Endothelial cell of umbilical vein (primary cell): ENCODE results near the gene ADAMTS14. TPM values are rescaled to one million over a fixed set of nuclear protein-coding genes. Genes with fewer than 3 reads are reported as not detected.

Experiments used
- BruUV-seq: library from RNA; stranded (reverse); fragments of 400-500 nt; replicated peaks from 2 replicates; lab custom pipeline; 2021; lab: Mats Ljungman, UMichigan
- CTCF ChIA-PET: fragments of 300-600, 350-600 bp; sonication (Branson Sonifier 250); formaldehyde crosslinking; loops from one replicate; lab custom pipeline; 2021; ENCODE audit warnings: antibody characterized with exemption, inconsistent platforms; lab: Charles Lee
- POLR2A ChIA-PET: fragments of 300-600, 350-600 bp; sonication (Branson Sonifier 250); formaldehyde crosslinking; loops from one replicate; lab custom pipeline; 2021; ENCODE audit warnings: antibody characterized with exemption, inconsistent platforms; lab: Charles Lee
- DNase-seq: peaks from one replicate; pipeline ENCODE4 v3.0.0-alpha.2; 2011; ENCODE audit warnings: low read depth, low spot score
- FAIRE-seq: peaks from 2 replicates; lab custom pipeline; 2011; peaks lifted over from hg19 to GRCh38; lab: Jason Lieb, UNC
- H2AFZ ChIP-seq: 2 replicates; pipeline ENCODE4 v1.6.0; 2012; ENCODE audit warnings: low read depth, low read length, control low read depth, inconsistent platforms
- H3K27ac ChIP-seq: 2 replicates; pipeline ENCODE4 v1.5.1; 2011; ENCODE audit warnings: low read depth, mild to moderate bottlenecking, control low read depth, low read length, moderate library complexity; ENCODE audit not compliant: insufficient read depth
- H3K27me3 ChIP-seq, 2 experiments: 2 replicates each; pipeline versions ENCODE4 v1.6.0 to v1.6.1; 2011; ENCODE audit warnings: low read length in 2 of 2, mixed read lengths in 1 of 2; ENCODE audit not compliant: control insufficient read depth in 2 of 2, insufficient read depth in 2 of 2
- H3K36me3 ChIP-seq, 2 experiments: 2 replicates in 1 of 2; 3 replicates in 1 of 2; pipeline ENCODE4 v1.5.1; 2011; ENCODE audit warnings: low read length in 2 of 2, mild to moderate bottlenecking in 1 of 2, moderate library complexity in 1 of 2; ENCODE audit not compliant: control insufficient read depth in 2 of 2, insufficient read depth in 2 of 2; ENCODE audit errors: extremely low read depth in 1 of 2
- H3K4me1 ChIP-seq: 3 replicates; pipeline ENCODE4 v1.5.1; 2011; ENCODE audit warnings: mild to moderate bottlenecking, low read length; ENCODE audit not compliant: control insufficient read depth, insufficient read depth; ENCODE audit errors: extremely low read depth
- H3K4me2 ChIP-seq: 2 replicates; pipeline ENCODE4 v1.6.1; 2011; ENCODE audit warnings: low read length, control low read depth, mixed read lengths; ENCODE audit not compliant: insufficient read depth
- H3K4me3 ChIP-seq, 3 experiments: fragments of 200-600 bp in 1 of 3; sonication (generic), shearing (Covaris generic) in 1 of 3; replicated peaks in 1 of 3; 2 replicates each; pipeline ENCODE4 v1.5.1; 2011 to 2016; ENCODE audit warnings: control low read depth in 3 of 3, low read length in 3 of 3, mild to moderate bottlenecking in 2 of 3, inconsistent platforms in 1 of 3, low read depth in 1 of 3, moderate library complexity in 1 of 3; ENCODE audit not compliant: insufficient read depth in 1 of 3
- H3K79me2 ChIP-seq: 2 replicates; pipeline ENCODE4 v1.6.0; 2012; ENCODE audit warnings: low read length, inconsistent platforms; ENCODE audit not compliant: control insufficient read depth, insufficient read depth
- H3K9ac ChIP-seq: replicated peaks from 2 replicates; pipeline ENCODE3; 2011; ENCODE audit warnings: low read length, control low read depth; ENCODE audit not compliant: insufficient read depth; ENCODE audit errors: extremely low read depth
- H3K9me1 ChIP-seq: replicated peaks from 3 replicates; pipeline ENCODE4 v1.6.0; 2011; ENCODE audit warnings: mild to moderate bottlenecking, low read length; ENCODE audit not compliant: control insufficient read depth, insufficient read depth; ENCODE audit errors: extremely low read depth
- H3K9me3 ChIP-seq: replicated peaks from 2 replicates; pipeline ENCODE4 v1.5.1; 2012; ENCODE audit warnings: low read length, inconsistent platforms; ENCODE audit not compliant: control insufficient read depth, insufficient read depth
- H4K20me1 ChIP-seq: replicated peaks from 2 replicates; pipeline ENCODE3; 2011; ENCODE audit warnings: mild to moderate bottlenecking, low read length; ENCODE audit not compliant: control insufficient read depth, insufficient read depth; ENCODE audit errors: extremely low read depth
- CTCF ChIP-seq, 2 donors: IDR thresholded peaks; 1 replicate in 1 of 2; 2 replicates in 1 of 2; pipeline ENCODE4 v1.5.1; 2011; ENCODE audit warnings: low read length in 2 of 2, mild to moderate bottlenecking in 2 of 2, moderate library complexity in 2 of 2, control low read depth in 1 of 2, inconsistent platforms in 1 of 2, low read depth in 1 of 2; ENCODE audit not compliant: insufficient read depth in 1 of 2; ENCODE audit errors: extremely low read depth in 1 of 2
- EZH2 ChIP-seq: IDR thresholded peaks from 2 replicates; pipeline ENCODE4 v1.6.1; 2012; ENCODE audit warnings: borderline replicate concordance, low read depth, mild to moderate bottlenecking, moderate library complexity, low read length, inconsistent platforms; ENCODE audit not compliant: severe bottlenecking
- JUN ChIP-seq: IDR thresholded peaks from 2 replicates; pipeline ENCODE4 v1.6.1; 2011; ENCODE audit warnings: borderline replicate concordance, low read depth; ENCODE audit not compliant: insufficient read length, insufficient read depth
- POLR2A ChIP-seq: IDR thresholded peaks from 2 replicates; pipeline ENCODE4 v1.6.1; 2012; ENCODE audit warnings: low read depth, mild to moderate bottlenecking, control low read depth, low read length
- POLR2AphosphoS5 ChIP-seq: IDR thresholded peaks from 2 replicates; pipeline ENCODE4 v1.6.1; 2012; ENCODE audit warnings: low read depth, mild to moderate bottlenecking, control low read depth, low read length, moderate library complexity; ENCODE audit not compliant: insufficient read depth
- dilution Hi-C: fragments of 300-500 bp; cut with MboI; formaldehyde crosslinking; loops from one replicate; pipeline ENCODE4 v1.15.0; 2019; ENCODE audit warnings: low sequenced_read_pairs; ENCODE audit not compliant: extremely low pct_ligation_motif_present
- intact Hi-C: fragments of 100-400 bp; cut with micrococcal nuclease; formaldehyde crosslinking; loops from one replicate; pipeline ENCODE4 v1.10.0; 2022
- polyA plus RNA-seq, 4 experiments: library from polyadenylated mRNA; depleted of rRNA in 3 of 4; stranded (reverse) in 3 of 4; unstranded in 1 of 4; fragments of >200 nt; gene quantifications; 2 replicates each; pipeline versions ENCODE4 v1.2.1 to v1.2.3, GENCODE V29; 2011 to 2012; ENCODE audit warnings: missing spikeins in 1 of 4
- total RNA-seq: library from RNA; stranded (reverse); gene quantifications from 2 replicates; pipeline ENCODE4 v1.2.3, GENCODE V29; 2021

The ADAMTS14 gene
- total and polyA plus RNA-seq, 2 donors (not counting 3 experiments of a cell fraction or from before 2014, with no cell fraction given): not detected

GRCh38 chr10:70758757-70759514 lies 86.6 kb downstream of the ADAMTS14 start:
- ChIA-PET POLR2A (no interaction called here), CTCF (interaction anchor here (0.5 to 3.6 kb wide), 20 partner anchors 9 to 537 kb away, joined by 3 to 32 read pairs (median 3); no protein-coding TSS in a partner anchor)
- H3K9me3 ChIP-seq: no peaks in the 10 kb centered on the region
- no peak overlapping the region for H3K9ac ChIP-seq
- H3K9me1 ChIP-seq: no peaks in the 10 kb centered on the region
- BruUV-seq: no TSS peak
- TF ChIP-seq EZH2 (no peak), CTCF (IDR thresholded peaks at IDR 0.05; ENCODE audit: extremely low read depth in 1 of 2, insufficient read depth in 1 of 2, low read depth in 1 of 2, low read length in 2 of 2) (peak; percentile 71 to 74)
- H3K4me1 ChIP-seq: no peaks in the 10 kb centered on the region
- H3K79me2 ChIP-seq: no peaks in the 10 kb centered on the region
- H3K27me3 ChIP-seq: peaks cover 0 to 6% of the 10 kb centered on the region in 2 experiments
- FAIRE-seq (peak; percentile 88), DNase-seq (peak; percentile 52)
- no peak overlapping the region for H3K4me2 ChIP-seq
- intact Hi-C loops: loop anchor here (1.0 to 2.0 kb wide), 5 partner anchors 121 to 298 kb away; no protein-coding TSS in a partner anchor
- H2AFZ ChIP-seq: no peak overlapping the region
- H4K20me1 ChIP-seq: no peaks in the 10 kb centered on the region
- no peak overlapping the region for H3K4me3 ChIP-seq
- H3K27ac ChIP-seq: no peak overlapping the region
- dilution Hi-C loops: no loop called here
- H3K36me3 ChIP-seq: no peaks in the 10 kb centered on the region

- H3K27ac ChIP-seq: no peak overlapping the region
- no TSS peak for BruUV-seq
- H3K4me1 ChIP-seq: no peaks in the 10 kb centered on the region
- FAIRE-seq (no peak), DNase-seq (no peak)
- no peaks in the 10 kb centered on the region for H3K9me1 ChIP-seq
- H3K4me3 ChIP-seq: no peak overlapping the region
- ChIA-PET POLR2A (interaction anchor here (0.6 kb wide), 1 partner anchor 93 kb away, joined by 3 read pairs; no protein-coding TSS in a partner anchor), CTCF (interaction anchor here (0.6 to 3.6 kb wide), 7 partner anchors 121 to 538 kb away, joined by 3 to 32 read pairs (median 8); no protein-coding TSS in a partner anchor)
- no peak overlapping the region for H3K4me2 ChIP-seq
- intact Hi-C loops (loop anchor here (1.0 to 2.0 kb wide), 5 partner anchors 121 to 298 kb away; no protein-coding TSS in a partner anchor), dilution Hi-C loops (no loop called here)
- H3K9ac ChIP-seq: no peak overlapping the region
- no peaks in the 10 kb centered on the region for H3K79me2 ChIP-seq
- H4K20me1 ChIP-seq: no peaks in the 10 kb centered on the region
- H3K27me3 ChIP-seq: peaks cover 0 to 3% of the 10 kb centered on the region in 2 experiments
- no peak overlapping the region for H2AFZ ChIP-seq
- TF ChIP-seq POLR2AphosphoS5 (no peak), JUN (no peak), CTCF (IDR thresholded peaks at IDR 0.05; ENCODE audit: extremely low read depth in 1 of 2, insufficient read depth in 1 of 2, low read depth in 1 of 2, low read length in 2 of 2) (no peak), POLR2A (no peak)
- no peaks in the 10 kb centered on the region for H3K36me3 ChIP-seq
- H3K9me3 ChIP-seq: no peaks in the 10 kb centered on the region
Measured at GRCh38 chr10:70759781-70760180, 87.5 kb downstream of the ADAMTS14 start.
